GM19468 (cell line): ENCODE data around the gene CHPF.

Experiments
- ATAC-seq: cut with Tn5 transposase; IDR thresholded peaks from one replicate; pipeline ENCODE4 v1.9.1; 2021; ENCODE audit warnings: mild to moderate bottlenecking, moderate library complexity, moderate number of reproducible peaks; ENCODE audit not compliant: unreplicated experiment; ENCODE audit errors: extremely low read depth

CHPF gene

GRCh38 chr2:219499555-219499954, 44.1 kb downstream of the CHPF start:
- ATAC-seq = no peak

- ATAC-seq = no peak
Observed at GRCh38 chr2:219499058-219499307, 44.6 kb downstream of the CHPF start.

GRCh38 chr2:219498280-219499057, 45.1 kb downstream of the CHPF start, which contains the start of gene GMPPA:
TSS of gene GMPPA (plus strand) at chr2:219498891. CDS start at chr2:219499976, 1,085 bp downstream.
- peak; percentile 97 for ATAC-seq

- ATAC-seq = no peak
Observed at GRCh38 chr2:219497495-219498279, 45.9 kb downstream of the CHPF start.

GRCh38 chr2:219496825-219497494, 46.6 kb downstream of the CHPF start:
- ATAC-seq = no peak

DNA sequence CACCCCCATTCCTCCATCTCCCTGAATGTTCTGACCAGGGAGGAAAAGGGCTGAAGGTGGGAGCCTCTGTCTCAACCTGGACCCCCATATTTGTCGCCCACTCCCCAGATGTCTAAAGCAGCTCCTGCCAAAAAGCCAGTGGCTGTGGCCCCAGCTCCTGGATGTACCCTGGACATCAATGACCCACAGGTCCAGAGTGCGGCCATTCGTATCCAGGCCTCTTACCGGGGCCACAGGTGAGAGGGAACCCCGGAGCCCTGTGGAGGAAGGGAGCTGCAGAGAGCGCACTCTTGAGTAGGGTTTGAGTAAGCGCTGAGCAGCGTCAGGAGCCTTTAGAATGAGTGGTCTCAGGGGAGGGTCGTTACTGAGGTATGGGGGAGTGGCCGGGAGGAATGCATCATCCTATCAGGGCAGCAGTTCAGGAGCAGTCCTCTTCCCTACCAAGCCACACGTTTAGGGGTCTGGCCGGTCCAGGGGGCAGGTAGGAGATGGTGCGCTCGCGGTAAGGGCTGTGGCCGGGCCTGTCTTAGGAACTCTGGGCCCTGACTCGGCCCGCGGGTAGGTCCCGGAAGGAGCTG, 47.3 kb downstream of the CHPF start:
- no peak for ATAC-seq

DNA sequence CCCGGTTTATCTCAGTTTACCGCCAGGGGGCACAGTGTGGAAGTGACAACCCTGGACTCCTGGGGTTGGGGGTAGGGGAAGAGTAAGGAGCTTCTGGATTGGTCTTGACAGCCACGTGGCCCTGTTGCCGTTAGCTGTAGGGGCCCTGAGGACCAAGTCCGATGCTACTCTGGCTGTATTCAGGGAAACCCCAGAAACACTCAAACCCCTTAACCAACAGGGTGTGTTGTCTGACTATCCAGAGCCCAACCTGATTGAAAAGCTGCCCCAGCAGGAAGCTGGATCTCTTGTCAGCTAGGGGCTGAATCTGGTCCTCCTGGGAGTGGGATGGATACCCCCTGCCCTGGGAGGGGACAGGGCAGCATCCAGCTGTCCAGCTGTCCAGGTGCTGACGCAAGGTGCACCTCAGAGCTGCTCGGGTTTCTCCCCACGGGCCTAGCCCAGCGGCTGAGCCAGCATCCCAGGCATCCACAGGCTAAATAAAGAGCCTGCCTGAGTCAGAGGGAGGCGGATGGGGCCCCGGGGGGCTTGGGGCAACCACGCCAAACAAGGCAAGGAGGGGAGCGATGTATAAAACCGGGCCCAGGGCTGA, 48.0 kb downstream of the CHPF start:
- ATAC-seq = no peak

GRCh38 chr2:219494952-219495530, 48.6 kb downstream of the CHPF start:
- no peak for ATAC-seq

- ATAC-seq = no peak
Observed at GRCh38 chr2:219493086-219493485, 50.5 kb downstream of the CHPF start.

DNA sequence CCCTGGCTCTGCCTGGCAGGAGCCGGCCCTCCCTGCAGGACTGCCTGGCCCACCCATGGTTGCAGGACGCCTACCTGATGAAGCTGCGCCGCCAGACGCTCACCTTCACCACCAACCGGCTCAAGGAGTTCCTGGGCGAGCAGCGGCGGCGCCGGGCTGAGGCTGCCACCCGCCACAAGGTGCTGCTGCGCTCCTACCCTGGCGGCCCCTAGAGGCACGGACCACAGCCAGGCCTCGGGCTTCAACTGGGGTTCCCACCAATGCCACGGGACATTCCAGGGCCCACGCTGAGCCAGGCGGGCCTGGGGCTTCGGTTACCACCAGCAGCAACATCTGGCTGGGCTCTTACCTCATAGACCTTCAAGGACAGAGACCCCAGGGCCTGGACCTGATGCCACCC, 51.0 kb downstream of the CHPF start:
- no peak for ATAC-seq

DNA sequence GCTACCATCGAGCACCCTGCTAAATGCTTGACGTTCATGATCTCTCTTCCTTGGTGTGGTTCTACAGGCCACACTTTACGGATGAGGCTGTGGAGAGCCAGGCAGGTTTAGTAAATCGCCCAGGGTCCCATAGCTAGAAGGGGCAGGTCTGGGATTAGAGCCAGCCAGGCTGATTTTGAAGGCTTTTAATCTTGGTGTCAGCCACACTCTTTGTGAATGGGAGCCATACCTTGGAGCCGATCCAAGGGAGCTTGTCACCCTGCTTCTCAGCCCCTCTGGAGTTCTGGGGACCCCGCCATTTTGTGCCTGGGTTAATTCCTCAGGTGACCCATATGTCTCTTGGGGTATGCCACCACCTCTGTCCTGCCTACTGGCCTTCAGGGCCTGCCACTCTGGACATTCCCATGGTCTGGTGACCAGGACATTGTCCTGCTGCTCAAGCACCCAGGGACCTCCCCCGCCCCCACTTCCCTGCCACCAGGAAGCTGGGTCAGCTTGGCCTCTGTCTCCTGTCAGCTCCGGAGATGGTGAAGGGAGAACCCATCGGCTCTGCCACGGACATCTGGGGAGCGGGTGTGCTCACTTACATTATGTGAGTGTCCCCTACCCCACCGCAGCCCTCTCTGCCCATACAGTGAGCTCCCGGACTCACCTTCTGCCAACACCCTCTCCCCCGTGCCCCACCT, 52.2 kb downstream of the CHPF start:
- ATAC-seq = no peak

- no peak for ATAC-seq
Observed at GRCh38 chr2:219490600-219491130, 52.9 kb downstream of the CHPF start.

DNA sequence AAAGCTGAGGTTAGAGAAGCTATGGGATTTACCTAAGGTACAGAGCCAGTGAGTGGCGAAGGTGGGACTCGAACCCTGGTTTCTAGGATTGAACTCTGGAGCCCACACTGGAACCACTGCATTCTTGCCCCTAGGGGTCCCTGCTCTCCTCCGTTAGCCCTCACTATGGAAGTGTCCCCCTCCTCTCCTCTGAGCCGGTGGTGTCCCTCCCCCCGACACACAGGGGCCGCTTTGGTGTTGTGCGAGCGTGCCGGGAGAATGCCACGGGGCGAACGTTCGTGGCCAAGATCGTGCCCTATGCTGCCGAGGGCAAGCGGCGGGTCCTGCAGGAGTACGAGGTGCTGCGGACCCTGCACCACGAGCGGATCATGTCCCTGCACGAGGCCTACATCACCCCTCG, 53.4 kb downstream of the CHPF start:
- no peak for ATAC-seq

- ATAC-seq = no peak
Observed at GRCh38 chr2:219489315-219489714, 54.3 kb downstream of the CHPF start.
